Measurements from ENCODE around the gene WDR44. TPM values are rescaled to one million over a fixed set of nuclear protein-coding genes. Genes with fewer than 3 reads are reported as not detected.

WDR44 gene
- total RNA-seq, 1 experiment from 2014 or later = 18.4 TPM

GRCh38 chrX:118493016-118493415 lies 147.1 kb downstream of the WDR44 start (continued):
- no peak for TF ChIP-seq MAX (CRISPR knock-in tag; IDR thresholded peaks at IDR 0.05)
- TF ChIP-seq ATF6 (CRISPR knock-in tag; IDR thresholded peaks at IDR 0.05) = no peak

- ATAC-seq = no peak
- ChIA-PET POLR2A (no interaction called here), CTCF (no interaction called here)
- no peak for DNase-seq (ENCODE audit: low spot score)
- Mint-ChIP-seq H3K4me1 (peaks cover 23% of the 10 kb centered on the region), H3K27me3 (ENCODE audit: low read depth) (peaks cover 20% of the 10 kb centered on the region), H3K9me3 (no peaks in the 10 kb centered on the region), H3K4me3 (no peak overlapping the region; the same call in 1 of the 2 replicates), H3K27ac (no peak overlapping the region), H3K36me3 (no peaks in the 10 kb centered on the region)
- no peak for TF ChIP-seq ATF2 (CRISPR knock-in tag; IDR thresholded peaks at IDR 0.05; ENCODE audit: borderline replicate concordance, low read depth)
- TF ChIP-seq ZNF512 (CRISPR knock-in tag; IDR thresholded peaks at IDR 0.05; ENCODE audit: borderline replicate concordance) = no peak
- no peak for TF ChIP-seq ZNF317 (CRISPR knock-in tag; IDR thresholded peaks at IDR 0.05; ENCODE audit: borderline replicate concordance, low read depth)
- no peak for TF ChIP-seq FOXK1 (CRISPR knock-in tag; IDR thresholded peaks at IDR 0.05)
- TF ChIP-seq MXD4 (CRISPR knock-in tag; IDR thresholded peaks at IDR 0.05; ENCODE audit: borderline replicate concordance) = no peak
- TF ChIP-seq PRRX2 (CRISPR knock-in tag; IDR thresholded peaks at IDR 0.05) = no peak
- TF ChIP-seq NR2C2 (CRISPR knock-in tag; IDR thresholded peaks at IDR 0.05) = no peak
- TF ChIP-seq EMX1 (CRISPR knock-in tag; IDR thresholded peaks at IDR 0.05) = no peak
- TF ChIP-seq ZNF219 (CRISPR knock-in tag; IDR thresholded peaks at IDR 0.05; ENCODE audit: borderline replicate concordance) = no peak
- no peak for TF ChIP-seq SMAD3 (CRISPR knock-in tag; IDR thresholded peaks at IDR 0.05; ENCODE audit: borderline replicate concordance)
- TF ChIP-seq ESRRA (CRISPR knock-in tag; IDR thresholded peaks at IDR 0.05; ENCODE audit: borderline replicate concordance) = no peak
- no peak for TF ChIP-seq ZNF671 (CRISPR knock-in tag; IDR thresholded peaks at IDR 0.05)
- no peak for TF ChIP-seq ARID4B (CRISPR knock-in tag; IDR thresholded peaks at IDR 0.05; ENCODE audit: borderline replicate concordance)
- no peak for TF ChIP-seq STAT6 (CRISPR knock-in tag; conservative IDR thresholded peaks at IDR 0.05; ENCODE audit: low read depth)
- TF ChIP-seq ATF3 (CRISPR knock-in tag; conservative IDR thresholded peaks at IDR 0.05) = no peak
- no peak for TF ChIP-seq E2F5 (CRISPR knock-in tag; IDR thresholded peaks at IDR 0.05)
- TF ChIP-seq ZNF396 (CRISPR knock-in tag; IDR thresholded peaks at IDR 0.05; ENCODE audit: borderline replicate concordance) = no peak
- TF ChIP-seq HMGA2 (CRISPR knock-in tag; IDR thresholded peaks at IDR 0.05) = no peak
Observed at GRCh38 chrX:118493653-118494297, 147.9 kb downstream of the WDR44 start.
